ENCODE measurements around the gene HHATL.

HHATL gene

GRCh38 chr3:42712688-42713372, 10.2 kb upstream of the HHATL start:
- no peak for DNase-seq (ENCODE audit: low read depth)

DNA sequence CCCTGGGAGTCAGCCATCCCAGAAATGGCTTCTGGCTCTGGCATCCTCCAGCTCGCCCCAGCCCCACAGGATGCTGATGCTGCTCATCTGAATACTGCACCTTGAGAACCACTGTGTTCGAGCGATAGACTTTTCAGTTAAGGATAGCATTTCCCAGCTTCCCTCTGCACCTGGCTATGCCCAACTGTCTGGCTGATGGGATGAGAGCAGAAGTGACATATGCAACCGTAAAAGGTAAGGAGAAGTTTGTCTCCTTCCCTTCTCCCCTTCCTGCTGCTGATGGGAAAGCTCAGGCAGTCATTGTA, 9.7 kb upstream of the HHATL start:
- DNase-seq (ENCODE audit: low read depth), result no peak

GRCh38 chr3:42711491-42712343, 9.1 kb upstream of the HHATL start:
- DNase-seq (ENCODE audit: low read depth), result no peak

DNA sequence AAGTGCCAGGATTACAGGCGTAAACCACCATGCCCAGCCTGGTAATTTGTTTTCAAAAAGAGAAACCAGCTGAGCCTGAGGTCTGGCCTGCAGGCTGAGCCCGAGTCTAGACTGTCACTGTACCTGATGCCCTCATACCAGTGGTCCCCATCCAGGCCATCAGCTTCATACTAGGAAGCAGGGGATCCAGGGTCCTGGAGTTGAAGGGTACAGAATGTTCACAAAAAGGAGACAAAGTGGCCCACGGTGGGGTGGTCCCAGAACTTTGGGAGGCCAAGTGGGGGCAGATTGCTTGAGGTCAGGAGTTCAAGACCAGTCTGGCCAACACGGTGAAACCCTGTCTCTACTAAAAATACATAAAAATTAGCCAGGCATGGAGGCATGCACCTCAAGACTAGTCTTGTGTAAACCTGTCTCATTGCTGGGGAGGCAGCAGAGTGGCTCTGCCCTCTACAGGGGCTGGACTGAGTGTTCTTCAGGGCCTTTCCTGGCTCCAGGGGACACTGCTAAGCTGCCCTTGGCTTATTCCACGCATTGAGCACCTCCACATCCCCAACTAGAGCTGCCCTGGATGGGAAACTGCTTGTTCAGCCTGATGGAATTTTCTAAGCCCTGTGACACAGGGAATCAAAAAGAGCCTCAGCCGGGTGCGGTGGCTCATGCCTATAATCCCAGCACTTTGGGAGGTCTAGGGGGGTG, 7.9 kb upstream of the HHATL start:
- no peak for DNase-seq (ENCODE audit: low read depth)

DNA sequence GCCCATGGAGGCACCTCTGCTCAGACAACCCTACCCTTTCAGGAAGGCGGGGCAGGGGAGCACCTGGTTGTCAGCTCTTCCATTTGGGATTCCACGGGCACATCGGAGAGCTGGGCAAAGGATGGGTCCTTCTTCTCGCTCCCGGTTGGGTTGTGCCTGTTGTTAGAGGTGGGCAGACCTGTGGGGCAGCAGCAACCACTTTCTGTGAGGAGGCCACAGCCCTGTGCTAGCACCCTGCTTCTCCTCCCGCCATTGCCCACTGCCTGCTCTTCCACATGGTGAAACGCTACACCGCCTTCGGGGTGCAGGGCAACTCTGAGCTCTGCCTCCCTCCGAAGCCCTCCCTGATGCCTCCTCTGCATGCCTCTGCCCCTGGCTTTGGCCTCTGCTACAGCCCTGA, 7.0 kb upstream of the HHATL start:
- no peak for DNase-seq (ENCODE audit: low read depth)

DNA sequence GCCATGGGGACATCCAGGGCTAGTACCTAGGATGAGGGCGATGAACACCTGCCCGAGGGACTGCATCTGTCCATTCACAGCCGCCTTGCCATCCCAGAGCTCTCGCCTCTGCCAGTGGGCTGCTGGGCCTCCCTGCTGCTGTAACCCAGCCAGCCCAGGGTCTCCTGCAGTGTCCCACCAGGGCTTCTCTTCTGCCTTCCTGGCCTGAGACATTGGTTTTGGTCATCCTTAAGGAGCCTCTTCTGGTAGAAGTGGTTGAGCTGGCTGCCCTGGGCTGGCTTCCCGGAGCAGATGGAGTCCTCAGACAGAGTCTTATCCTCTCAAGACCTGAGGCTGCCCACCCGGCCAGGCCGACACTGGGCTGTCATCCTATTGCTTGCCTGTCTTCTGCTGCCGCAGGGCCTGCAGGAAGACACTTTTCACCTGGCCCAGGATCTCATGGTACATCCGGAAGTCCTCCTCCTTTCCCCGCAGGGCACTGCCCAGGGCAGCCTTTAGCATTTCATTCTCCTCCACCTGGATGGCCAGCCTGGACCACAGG, 6.1 kb upstream of the HHATL start:
- no peak for DNase-seq (ENCODE audit: low read depth)

- DNase-seq (ENCODE audit: low read depth), result no peak
Observed at GRCh38 chr3:42707620-42708355, 5.2 kb upstream of the HHATL start.

DNA sequence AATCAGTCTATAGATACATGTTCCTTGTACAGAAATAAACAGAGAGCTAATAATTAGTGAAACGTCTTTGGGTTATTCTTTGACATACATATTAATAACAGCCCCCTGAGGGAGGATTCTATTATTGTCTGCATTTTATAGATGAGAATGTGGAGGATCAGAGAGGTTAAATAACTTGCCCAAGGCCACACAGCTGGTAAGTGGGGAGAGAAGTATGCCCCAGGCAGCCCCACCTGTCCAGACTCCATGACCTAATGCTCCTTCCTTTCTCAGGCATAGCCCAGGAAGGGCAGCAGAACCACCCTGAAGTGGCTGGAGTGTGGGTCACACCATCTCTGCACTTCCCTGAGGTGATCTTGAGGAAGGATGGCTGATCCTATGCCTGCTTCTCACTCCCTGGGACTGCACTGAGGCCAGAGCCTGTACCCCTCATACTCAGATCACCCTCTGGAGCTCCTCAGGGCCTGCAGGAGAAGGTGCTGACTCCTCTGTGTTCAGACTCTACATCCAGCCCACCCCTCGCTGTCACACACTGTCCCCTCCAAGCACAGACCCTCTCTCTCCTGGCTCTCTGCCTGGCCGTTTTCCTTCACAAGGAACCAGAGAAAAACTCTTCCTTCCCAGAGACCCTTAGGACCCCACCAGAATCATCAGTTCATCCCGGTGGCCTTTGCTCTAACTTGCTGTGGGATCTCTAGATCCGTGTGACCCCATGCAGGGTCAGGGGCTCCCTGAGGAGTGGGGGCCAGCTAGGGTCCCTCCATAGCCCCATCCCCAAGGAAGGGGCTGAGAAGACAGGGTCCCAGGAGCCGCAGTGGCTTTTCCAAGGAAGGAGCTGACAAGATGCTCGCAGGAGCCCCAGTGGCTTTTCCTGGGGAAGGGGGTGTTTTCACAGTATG, 4.4 kb upstream of the HHATL start:
- DNase-seq (ENCODE audit: low read depth), result no peak

DNA sequence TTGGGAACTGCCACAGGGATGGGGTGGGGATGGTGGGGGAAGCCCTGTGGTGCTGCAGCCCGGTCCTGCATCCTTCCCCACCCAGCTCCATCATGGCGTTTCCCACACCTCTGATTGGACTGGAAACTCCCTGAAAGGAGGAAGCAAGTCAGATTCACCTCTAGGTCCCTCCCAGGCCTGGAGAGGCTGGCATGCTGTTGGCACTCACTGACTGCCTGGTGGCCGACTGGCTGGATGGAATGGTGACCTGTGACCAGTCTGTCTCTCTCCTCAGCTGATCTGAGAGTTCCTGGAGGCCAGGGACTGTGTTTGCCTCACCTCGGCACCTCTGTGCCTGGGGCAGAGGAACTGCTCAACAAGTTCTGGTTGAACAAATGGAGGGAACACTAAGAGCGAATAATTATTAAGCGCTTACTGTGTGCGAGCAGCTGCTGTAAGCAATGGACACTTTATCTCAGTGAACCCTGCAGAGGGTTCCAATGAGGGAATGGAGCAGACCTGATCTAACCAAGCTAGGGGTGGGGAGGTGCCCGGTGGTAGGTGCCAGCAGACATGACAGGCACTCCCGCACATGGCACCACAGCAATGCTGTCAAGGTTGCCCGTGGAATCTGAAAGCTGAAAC, 3.5 kb upstream of the HHATL start:
- no peak for DNase-seq (ENCODE audit: low read depth)

- DNase-seq (ENCODE audit: low read depth), result no peak
Observed at GRCh38 chr3:42705058-42705767, 2.6 kb upstream of the HHATL start.

- no peak for DNase-seq (ENCODE audit: low read depth)
Observed at GRCh38 chr3:42704136-42704841, 1.7 kb upstream of the HHATL start.

GRCh38 chr3:42703695-42704025, 1.1 kb upstream of the HHATL start:
- DNase-seq (ENCODE audit: low read depth), result no peak

DNA sequence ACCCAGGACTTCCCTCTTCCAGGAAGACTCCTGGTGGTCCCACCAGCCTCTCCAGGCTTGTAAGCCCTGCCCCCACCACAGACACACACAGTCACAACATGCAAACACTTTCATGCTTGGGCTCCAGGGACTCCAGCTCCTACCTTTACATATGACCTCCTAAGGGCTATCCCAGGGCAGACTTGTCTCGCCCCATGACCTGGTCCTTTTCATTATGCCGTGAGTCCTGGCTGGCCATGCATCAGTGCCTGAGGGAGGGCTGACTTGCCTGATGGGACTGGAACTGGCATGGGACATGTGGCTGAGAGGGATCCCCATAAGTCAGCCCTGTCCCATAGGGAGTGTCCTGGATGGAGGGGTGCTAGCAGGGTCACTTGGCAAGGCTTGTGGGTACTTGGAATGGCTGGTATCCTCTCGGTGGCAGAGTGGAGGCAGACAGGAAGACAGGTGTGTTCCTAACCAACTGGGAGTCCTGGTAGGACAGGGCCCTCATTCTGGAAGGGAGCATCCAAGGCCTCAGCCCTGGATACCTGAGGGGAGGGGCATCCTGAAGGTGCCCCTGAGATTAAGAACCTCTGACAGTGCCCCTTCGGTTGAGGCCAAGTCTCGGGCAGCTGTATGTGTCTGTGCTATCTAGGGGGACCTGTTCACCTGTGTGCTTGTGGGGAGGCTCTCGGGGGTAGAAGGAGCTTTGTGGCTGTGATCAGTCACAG, 540 bp upstream of the HHATL start:
- no peak for DNase-seq (ENCODE audit: low read depth)

DNA sequence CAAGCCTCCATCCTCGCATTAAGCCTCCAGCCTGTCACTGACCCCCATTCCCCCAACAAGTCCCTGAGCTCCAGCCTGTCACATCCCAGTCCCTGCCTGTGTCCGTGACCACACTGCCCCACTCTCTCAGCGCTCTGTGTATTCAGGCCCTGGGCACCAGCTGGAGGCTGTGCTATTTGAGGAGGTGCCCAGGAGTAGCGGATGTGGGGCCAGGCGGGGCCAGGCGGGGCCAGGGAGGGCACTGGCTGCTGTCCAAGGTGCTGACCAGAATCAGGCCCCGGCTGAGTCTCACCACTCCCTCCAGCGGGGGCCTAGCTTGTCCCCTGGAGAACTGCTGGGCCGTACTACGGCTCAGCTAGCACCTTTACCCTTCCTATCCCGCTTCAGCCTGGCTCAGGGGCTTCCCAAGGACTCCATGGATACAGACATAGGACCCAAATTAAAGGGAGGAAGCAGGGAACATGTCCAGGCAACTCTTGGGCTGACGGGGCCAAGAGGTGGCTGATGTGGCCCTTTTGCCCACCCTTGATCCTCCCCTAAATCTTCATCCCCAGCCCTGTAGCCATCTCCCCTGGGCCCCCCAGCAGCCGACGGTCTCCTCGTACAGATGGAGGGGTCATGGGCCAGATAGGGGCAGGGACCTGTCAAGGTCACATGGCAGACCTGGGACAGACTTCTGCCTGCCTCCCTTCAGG, 1.1 kb downstream of the HHATL start:
- no peak for DNase-seq (ENCODE audit: low read depth)

- no peak for DNase-seq (ENCODE audit: low read depth)
Observed at GRCh38 chr3:42700366-42701288, 2.0 kb downstream of the HHATL start.

- DNase-seq (ENCODE audit: low read depth), result no peak
Observed at GRCh38 chr3:42699511-42699971, 3.1 kb downstream of the HHATL start.

DNA sequence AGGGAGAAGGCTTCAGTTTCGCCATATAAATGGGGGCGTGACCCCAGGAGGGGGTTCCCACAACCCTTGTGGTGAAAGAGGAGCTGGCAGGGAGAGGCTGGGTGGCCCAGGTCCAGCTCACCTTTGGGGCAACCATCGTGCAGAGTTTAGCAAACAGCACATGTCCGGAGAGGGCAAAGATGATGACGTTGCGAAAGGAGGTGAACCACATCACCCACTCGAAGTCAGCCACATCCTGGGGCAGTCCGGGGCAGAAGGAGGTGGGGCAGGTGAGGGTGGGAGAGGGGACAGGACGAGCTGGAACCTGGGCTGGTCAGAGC, 3.7 kb downstream of the HHATL start:
- no peak for DNase-seq (ENCODE audit: low read depth)

Data from HS-5 (cell line).